Cerebellar nuclear complex (tissue), 1 donor: Measurements from ENCODE around the gene MSH5.

Experiments used
- DNase-seq, 2 experiments: peaks; one replicate each; lab custom pipeline; 2025; lab: John Stamatoyannopoulos, UW

Gene MSH5

DNA sequence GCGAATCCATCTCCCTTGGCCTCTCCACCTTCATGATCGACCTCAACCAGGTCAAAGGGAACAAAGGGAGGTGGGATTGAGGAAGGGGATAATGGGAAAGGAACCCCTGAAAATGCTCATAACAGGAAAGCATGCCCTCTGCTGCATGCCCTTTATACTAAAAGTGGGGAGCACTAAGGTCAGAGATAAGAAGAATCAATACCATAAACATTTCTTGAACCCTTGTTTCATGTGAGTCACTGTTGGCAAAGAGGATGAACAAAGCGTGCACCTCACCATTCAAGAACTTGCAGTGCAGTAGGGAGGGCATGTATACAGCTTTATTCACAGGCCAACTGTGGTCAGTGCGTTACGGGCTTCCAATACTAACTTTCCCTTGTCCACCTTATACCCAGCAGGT is 21.0 kb downstream of the MSH5 start:
- DNase-seq = no peak

DNA sequence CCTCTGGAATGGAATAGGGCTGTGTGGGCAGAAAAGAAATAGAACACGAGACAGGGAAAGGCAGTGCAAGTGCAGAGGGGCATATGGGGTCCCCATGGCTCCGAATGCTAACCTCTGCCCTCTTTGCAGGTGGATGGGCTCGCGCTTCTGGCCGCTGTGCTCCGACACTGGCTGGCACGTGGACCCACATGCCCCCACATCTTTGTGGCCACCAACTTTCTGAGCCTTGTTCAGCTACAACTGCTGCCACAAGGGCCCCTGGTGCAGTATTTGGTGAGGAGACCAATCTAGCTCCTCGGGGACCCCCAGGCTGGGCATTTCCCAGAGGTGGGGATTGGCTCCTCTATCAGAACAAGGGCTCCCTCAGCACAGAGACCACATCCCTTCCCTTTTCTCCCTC is 21.5 kb downstream of the MSH5 start:
- DNase-seq = no peak

DNA sequence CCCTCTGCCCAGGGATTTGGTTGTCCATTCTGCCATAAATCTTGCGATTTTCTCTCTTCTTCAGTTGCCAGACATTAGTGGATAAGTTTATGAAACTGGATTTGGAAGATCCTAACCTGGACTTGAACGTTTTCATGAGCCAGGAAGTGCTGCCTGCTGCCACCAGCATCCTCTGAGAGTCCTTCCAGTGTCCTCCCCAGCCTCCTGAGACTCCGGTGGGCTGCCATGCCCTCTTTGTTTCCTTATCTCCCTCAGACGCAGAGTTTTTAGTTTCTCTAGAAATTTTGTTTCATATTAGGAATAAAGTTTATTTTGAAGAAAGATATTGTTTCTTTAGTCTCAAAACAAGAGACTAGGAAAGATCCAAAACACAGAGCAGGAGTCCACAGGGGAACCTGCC is 22.6 kb downstream of the MSH5 start, which contains the start of gene SAPCD1:
SAPCD1 (plus strand) TSS at position 301 of the 400 bp plus-strand sequence. CDS start 399 bp downstream, outside the sequence.
- DNase-seq = no peak

DNA sequence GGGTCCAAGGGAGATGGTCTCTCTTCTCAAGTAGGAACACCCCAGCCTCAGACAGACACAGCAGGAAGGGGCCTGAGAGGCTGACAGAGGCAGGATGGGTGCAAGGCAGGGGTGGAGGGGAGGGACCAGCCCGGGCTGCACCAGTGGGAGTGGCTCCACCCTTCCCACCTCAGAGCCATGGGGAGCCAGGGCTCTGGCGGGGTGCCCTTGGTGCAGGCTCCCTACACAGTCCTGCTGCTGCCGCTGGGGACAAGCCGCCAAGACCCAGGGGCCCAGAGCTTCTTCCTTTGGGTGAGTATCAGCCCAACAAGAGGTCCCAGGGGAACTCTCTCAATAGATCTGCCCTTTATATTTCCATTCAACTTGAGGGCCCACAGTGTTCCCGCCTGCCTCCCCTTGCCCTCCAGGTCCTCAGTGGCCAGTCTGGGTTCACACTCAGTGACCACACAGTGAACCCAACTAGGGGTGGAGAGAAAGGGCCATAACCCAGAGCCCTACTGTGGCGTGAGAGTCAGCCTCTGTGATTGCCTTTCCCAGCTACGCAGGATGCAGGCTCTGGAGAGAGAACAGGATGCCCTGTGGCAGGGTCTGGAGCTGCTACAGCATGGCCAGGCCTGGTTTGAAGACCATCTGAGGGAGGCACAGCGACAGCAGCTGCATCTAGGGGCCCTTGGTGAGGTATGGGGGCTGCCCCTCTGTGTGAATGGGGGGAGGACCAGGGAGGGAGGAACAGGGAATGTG is 23.2 kb downstream of the MSH5 start:
- DNase-seq = no peak

DNA sequence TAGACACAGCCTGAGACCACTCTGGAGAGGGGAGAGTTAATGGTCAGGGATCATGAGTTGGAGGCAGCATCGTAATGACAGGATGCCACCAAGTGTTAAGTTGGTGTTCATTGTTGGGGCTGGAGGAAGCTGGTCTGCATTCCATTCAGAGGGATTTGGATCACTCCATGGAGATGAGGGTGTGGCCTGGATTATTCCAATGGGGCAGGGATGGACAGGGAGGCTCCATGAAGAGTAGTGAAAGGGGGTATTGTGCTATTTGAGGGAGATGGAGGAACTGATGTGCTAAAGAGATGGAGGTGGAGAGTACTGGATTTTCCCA is 23.8 kb downstream of the MSH5 start:
- no peak for DNase-seq

DNA sequence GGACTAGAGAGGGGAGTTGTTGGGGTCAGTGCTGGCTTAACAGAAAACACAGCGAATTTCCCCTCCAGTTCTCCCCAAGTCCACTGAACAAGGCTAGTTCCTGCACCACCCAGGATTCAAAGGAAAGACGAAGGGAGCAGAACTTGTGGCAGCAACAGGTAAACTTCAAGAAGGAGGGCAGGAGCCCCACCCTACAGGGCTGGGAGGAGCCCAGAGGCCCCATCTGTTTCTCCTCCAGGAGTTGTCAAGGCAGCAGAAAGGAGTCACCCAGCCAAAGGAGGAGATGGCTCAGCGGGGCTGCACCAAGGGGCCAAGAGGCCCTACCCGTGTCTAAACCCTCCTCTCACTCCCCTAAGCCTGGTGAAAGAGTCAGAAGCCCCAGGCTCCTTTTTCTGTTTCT is 24.4 kb downstream of the MSH5 start:
- DNase-seq = no peak

DNA sequence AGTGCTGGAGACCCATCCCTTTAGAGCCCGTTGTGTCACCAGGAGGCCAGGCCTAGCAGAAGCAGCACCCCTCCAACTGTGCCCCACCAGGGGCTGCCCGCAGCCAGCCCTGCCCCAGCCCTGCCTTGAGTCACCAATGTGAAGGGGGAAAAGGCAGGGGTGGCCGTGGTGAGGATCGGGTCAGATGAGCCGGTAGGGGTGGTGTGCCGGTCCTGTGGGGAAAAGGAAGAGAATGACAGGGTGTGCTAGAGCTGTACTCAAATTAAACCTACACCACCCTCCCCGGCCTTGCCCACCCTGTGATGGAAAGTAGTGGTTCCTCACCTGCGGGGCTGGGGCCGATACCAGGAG is 25.7 kb downstream of the MSH5 start:
- no peak for DNase-seq

DNA sequence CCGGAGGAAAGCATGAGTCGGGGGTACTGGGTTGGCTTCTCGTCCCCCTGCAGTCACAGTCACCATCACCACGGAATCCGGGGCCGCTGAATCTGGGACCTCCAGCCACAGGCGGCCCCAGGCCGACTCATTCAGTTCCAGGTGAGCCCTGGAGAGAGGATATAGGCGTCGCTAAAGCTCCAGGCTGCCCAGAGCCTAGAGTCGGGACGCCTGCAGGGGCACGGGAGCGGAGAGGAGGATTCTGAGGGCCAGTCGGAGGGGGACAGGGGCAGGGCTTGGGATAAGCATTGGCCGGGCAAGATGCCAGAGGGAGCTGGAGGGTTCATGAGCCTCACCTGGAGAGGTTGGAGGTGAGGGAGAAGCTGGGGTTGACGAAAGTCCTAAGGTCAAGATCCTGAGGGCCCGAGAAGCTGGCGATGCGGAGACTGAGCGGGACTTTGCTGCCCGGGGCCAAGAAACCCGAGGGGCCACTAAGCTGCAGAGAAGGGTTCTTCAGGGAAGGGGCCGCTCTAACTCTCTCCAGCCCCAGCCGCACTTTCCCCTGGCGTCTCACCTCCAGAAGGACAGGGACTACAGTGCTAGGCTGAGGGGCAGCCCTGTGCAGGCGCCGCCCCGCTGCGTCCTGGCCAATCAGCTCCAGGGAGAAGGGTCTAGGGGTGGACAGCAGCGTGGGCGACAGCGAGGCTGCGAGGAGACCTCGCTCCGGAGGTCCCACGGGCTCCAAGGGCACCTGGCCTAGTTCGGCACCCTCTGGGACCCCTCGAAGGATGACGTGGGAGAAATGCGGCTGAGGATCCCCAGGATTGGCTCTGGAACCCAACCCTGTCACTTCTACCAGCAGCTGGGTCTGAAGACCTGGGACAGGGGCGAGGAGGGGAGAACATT is 26.3 kb downstream of the MSH5 start:
- no peak for DNase-seq

DNA sequence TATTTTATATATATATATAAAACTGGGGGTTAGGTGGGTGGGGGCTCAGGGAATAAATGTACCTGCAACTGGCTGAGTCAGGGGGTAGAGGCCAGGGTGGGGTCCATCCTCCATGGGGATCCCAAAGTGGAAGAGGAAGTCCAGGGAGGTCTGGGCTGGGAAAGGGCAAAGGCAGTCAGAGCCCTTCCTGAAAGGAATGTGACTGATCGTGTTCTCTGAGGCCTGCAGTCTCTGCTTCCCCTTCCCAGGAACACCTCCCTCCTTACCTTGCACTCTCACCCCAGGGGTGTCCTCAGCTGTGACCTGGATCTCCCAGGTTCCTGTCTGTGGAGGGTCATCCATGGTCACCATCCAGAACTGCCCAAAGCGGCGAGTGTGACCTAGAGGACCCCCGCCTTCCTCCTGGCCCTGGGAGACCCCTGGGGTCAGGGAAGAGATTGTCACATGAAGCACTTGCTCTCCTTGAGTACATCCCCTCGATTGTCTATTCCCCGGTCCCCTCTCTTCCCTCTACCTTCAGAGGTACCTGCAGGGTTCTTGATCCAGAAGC is 27.4 kb downstream of the MSH5 start:
- no peak for DNase-seq

DNA sequence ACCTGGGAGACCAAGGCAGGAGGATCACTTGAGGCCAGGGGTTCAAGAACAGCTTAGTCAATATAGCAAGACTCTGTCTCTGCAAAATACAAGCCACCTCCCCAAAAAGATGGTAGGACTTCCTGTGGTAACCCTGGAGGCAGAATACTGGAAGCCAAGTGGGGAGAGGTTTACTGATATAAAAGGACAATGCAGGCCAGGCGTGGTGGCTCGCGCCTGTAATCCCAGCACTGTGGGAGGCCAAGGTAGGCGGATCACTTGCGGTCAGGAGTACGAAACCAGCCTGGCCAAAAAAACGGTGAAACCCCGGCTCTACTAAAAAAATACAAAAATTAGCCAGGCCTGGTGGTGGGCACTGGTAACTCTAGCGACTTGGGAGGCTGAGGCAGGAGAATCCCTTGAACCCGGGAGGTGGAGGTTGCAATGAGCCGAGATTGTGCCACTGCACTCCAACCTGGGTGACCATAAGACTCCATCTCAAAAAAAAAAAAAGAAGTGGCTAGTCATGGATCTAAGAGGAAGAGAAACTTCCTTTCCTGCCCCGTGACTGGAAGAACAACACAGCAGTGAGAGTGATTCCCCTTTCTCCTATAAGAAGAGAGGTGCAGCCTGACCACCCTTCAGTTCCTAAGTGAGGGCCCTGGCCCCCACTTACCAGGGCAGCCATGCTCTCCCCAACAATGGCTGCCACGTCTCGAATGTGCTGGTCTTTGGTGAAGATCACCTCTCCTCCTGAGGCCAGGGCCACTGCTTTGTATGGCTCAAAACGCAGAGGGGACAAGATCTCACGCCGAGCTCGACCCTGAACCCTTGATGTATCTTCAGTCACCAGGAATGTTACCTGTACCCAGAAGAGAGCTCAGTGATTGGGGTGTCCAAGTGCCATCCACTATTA is 28.8 kb downstream of the MSH5 start:
- DNase-seq = no peak

DNA sequence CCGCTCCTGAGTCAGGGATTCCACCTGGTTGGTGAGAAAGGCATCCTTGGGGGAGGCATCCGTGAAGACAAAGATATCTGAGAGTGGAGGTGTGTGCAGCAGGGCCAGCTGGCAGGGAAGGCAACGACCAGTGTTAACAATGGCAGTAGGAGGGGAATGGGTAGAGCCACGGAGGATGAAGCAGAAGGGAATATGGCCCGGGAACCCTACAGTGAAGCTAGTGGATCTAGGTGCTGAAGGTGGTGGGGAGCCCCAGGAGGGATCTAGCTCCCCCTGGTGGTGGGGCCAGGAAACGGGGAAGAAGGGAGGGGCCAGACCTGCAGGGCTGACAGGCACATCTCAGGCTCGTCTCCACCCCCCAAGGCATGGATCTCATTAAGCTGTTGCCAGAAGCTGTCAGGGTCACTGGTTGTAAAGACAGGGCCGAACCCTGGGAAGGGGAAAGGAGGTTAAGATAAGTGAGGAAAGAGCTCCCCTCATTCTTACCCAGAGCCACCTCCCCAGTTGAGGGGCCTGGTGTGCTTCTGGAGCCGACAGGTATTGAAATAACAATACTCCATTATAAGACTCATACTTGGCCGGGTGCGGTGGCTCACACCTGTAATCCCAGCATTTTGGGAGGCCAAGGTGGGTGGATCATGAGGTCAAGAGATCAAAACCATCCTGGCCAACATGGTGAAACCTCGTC is 30.0 kb downstream of the MSH5 start:
- no peak for DNase-seq

DNA sequence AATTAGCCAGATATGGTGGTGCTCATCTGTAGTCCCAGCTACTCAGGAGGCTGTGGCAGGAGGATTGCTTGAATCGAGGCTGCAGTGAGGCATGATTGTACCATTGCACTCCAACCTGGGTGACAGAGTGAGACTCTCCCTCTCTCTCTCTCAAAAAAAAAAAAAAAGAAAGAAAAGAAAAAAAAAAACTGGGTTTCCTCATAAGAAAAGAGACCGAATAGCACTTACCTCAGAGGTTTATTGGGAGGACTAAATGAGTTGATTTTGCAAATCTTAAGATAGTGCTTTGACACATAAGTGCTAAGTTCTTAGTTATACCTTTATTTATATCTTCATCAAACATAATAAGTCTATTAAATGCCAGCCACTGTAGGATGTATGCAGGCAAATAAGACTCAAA is 31.1 kb downstream of the MSH5 start:
- DNase-seq = no peak

DNA sequence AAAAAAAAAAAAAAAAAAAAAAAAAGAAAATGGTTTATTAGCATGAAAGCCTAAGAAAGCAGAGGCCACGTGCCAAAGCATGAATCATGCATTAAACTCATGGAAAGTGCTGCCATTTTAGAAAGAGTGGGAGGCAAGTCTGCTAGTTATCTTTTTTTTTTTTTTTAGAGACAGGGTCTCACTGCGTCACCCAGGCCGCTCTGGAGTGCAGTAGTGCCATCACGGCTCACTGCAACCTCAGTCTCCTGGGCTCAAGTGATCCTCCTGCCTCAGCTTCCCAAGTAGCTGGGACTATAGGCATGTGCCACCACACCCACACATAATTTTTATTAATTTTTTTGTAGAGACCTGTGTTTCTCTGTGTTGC is 32.2 kb downstream of the MSH5 start:
- no peak for DNase-seq

DNA sequence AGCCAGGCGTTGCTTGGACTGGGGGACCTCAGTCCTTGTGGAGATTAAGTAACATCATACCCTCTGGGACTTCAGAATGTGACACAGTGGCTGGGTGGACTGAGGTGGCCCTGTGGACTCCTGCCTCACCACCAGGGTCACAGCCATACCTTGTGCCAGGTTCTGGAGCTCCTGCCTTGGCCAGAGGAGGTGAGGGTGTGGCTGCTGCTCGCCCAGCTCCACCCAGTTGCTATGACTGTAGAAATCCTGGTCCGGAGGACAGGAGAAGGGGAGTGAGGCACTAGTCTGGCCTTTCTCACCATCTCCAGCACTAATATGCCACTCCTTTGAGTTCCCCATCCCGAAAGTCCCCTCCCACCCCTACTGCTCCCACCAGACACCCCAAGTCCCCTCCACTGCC is 35.4 kb downstream of the MSH5 start:
- DNase-seq = no peak

DNA sequence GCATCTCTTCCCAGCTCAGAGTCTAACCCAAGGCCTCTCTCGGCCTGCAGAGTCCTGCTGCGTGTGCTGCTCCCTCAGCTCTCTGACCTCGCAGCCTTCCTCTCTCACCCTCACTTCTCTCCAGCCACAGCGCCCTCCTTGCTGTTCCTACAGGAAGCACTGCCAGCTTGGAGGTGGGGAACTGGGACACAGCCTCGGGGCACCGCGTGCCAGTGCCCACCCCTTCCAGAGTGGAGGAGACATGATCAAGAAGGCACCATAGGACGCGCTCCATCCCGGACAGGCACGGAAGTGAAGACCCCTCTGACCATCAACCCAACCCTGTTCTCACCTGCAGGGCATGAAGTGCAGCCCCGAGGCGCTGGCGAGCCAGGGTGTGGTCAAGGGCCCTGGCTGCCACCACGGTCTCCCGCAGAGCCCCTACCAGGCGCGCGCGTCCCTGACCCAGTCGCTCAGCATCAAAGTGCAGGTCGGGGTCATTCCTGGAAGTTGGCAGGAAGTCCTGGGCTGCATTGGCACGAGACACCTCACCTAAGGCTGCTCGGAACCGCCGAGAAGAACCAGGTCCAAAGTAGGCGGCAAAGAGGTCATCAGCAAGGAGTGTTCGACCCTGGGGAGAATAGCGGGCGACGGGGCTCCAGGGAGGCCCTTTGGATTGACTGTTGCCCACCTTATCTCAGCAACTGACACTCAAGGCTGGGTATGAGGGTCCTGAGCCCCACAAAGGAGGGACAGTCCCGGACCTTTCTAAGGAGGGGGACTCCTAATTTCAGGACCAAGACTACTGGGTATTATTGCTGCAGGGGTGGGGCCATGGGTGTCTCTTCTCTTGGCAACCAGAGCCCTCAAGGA is 36.1 kb downstream of the MSH5 start:
- no peak for DNase-seq

DNA sequence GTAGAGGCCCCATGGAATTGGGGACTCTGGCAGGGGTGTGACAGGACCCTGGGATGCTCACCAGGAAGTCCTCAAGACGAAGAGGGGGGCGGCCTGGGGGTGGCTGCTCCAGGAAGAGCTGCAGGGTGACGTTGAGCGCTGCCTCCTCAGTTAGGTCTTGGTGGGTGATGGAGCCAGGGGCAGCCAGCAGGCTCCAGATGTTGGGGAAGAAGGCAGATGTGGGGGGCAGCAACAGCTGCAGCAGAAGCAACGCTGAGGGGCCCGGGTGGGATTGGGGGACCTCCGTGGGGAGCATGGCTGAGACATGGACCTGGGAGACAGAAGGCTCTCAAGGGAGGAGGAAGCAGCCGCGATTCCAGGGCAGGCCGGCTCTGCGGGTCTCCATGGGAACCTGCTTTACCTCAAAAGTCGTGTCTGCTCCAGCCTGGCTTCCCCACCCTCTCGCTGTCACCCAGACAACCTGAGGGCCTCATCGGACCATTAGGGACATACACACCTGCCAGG is 36.7 kb downstream of the MSH5 start:
- no peak for DNase-seq

DNA sequence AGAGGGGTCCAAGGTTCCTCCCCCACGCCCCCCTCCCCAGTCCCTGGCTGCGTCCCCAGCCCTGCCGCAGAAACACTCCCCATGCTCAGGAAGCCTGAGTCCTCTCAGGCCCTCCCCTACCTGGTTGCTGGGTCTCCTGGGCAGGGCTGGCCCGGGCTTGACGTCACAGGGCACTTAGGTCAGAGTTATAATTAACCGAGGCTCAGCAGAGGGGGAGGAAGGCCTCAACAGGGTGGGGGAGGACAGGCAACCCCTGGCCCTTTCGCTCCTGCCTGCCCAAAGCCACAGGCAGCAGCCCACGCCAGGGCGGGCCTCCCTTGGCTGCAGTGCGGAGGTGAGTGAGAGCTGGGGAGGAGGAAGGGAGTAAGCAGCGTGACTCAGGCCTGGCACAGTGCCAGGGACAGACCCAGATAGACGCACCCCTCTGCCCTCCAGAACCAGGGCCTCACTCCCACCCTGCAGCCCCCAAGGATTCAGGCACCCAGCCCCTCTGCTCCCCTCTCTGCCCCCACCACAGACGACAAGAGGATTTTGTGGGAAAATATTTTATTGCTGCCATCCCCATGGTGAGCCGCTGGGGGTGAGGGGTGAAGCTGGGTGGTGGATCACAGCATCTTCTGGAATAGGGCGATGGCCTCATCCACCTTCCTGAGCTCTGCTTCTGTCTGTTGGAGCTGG is 37.3 kb downstream of the MSH5 start, which contains the start of gene VWA7:
VWA7 (minus strand) TSS at position 340 of the 678 bp plus-strand sequence. CDS start 549 bp downstream, outside the sequence.
- no peak for DNase-seq

DNA sequence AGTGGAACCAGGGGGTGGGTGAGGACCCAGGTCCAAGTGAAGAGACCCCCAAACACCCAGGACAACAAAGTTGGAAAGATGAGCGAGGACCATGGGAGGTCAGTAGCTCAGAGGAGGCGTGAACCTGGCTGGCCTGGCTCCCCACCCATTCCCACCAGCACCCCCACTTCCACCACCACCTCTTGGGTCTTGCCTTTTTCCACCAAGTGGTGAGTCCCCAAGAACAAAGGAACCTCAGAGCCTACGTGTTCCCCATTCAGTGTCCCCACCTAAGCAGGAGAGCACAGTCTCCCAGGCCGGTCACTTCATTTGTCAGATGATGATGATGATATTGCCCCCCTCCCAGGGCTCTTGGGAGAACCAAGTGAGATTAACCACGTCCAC is 37.9 kb downstream of the MSH5 start:
- no peak for DNase-seq

DNA sequence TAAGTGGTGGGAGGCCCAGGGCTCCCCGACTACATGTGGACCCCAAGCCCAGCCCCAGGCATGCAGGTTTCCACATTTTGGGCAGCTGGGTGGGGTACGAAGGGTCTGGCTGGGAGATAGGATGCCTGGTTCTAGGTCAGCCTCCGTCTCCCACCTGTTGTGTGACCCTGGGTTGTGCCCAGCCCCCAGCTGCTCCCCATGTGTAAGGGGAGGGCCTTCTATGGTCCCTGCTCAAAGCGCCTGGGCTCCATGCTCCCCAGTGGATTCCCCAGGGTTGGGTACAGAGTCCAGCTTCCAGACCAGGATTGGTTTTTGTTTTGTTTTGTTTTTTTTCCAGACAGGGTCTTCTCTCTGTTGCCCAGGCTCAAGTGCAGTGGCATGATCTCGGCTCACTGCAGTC is 38.4 kb downstream of the MSH5 start:
- DNase-seq = no peak
